NB4 (cell line): ENCODE data around the gene FOXL3.

Experiments used
- DNase-seq: peaks from one replicate; pipeline ENCODE4 v3.0.0; 2010; ENCODE audit warnings: low read depth
- H3K4me3 ChIP-seq: one replicate; pipeline ENCODE4 v1.5.1; 2011; ENCODE audit warnings: mild to moderate bottlenecking, low read depth, low read length, moderate library complexity
- CTCF ChIP-seq: IDR thresholded peaks from one replicate; pipeline ENCODE4 v1.5.1; 2012; ENCODE audit warnings: low read depth, low read length
- MYC ChIP-seq: IDR thresholded peaks from 2 replicates; pipeline ENCODE4 v1.6.1; 2011; ENCODE audit warnings: low read depth, low read length
- POLR2A ChIP-seq: IDR thresholded peaks from 2 replicates; pipeline ENCODE4 v1.6.1; 2011; ENCODE audit warnings: mild to moderate bottlenecking; ENCODE audit not compliant: insufficient read length; ENCODE audit errors: extremely low read depth
- TF ChIP-seq, protein P1 (sequence below): IDR thresholded peaks from 2 replicates; pipeline ENCODE4 v1.6.1; 2011; ENCODE audit warnings: low read depth, low read length

FOXL3 gene

DNA sequence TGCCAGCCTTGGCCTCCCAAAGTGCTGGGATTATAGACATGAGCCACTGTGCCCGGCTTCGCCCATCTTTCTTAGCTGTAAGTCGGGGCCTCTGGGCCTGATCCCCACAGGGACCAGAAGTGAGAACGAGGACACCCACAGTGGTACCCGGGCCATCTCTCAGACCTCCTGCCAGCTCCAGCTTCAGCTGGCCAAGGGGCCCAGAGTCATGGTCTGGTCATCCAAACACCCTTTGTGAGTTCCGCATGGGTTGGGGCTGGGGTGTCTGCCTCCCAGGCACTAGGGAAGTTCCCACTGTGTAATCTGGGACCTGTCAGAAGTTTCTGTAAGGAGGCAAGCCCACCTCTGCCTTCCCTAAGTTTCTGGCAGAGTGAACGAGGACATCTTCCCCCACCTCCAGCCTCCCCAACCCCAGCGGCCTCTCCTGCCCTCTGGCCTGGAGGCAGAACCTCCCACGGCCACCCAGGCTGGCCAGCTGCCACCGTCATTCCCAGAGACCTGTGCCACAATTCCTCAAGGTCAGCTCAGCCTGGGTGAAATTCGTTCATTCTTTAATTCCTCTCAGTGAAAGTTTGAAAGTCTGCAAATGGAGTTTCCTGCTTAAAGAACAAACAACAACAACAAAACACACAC lies 19.5 kb upstream of the FOXL3 start:
- TF ChIP-seq CTCF: no peak
- TF ChIP-seq MYC: no peak
- TF ChIP-seq POLR2A: no peak
- TF ChIP-seq, protein P1, sequence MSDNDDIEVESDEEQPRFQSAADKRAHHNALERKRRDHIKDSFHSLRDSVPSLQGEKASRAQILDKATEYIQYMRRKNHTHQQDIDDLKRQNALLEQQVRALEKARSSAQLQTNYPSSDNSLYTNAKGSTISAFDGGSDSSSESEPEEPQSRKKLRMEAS: no peak
- DNase-seq: no peak
- H3K4me3 ChIP-seq: no peak overlapping the region

GRCh38 chr7:271266-272107 lies 18.5 kb upstream of the FOXL3 start:
- H3K4me3 ChIP-seq: no peak overlapping the region
- TF ChIP-seq, protein P1: no peak
- TF ChIP-seq MYC (no peak), CTCF (no peak), POLR2A (no peak)
- DNase-seq: no peak

- TF ChIP-seq, protein P1: no peak
- TF ChIP-seq POLR2A: no peak
- DNase-seq: no peak
- H3K4me3 ChIP-seq: no peak overlapping the region
Measured at GRCh38 chr7:272108-272615, 17.8 kb upstream of the FOXL3 start.

DNA sequence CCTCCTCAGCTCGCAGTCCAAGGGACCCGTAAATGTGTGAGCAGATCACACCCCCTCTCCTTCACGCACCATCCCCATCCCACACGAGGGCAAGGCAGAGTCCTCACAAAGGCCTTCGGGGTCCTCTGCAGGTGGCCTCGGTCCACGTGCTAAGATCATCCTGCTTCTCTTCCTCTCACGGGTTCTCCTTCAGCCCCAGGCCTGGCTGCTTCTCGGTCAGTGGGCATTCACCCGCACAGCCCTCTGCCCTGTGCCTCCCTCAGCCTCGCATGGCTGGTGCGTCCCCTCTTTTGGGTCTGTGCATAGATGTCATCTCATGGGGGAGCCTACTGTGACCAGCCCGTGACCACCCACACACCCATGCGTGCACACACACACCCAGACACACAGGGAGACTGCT lies 17.3 kb upstream of the FOXL3 start:
- DNase-seq: no peak
- TF ChIP-seq POLR2A (no peak), MYC (no peak), CTCF (no peak)
- TF ChIP-seq, protein P1: no peak
- H3K4me3 ChIP-seq: no peak overlapping the region

DNA sequence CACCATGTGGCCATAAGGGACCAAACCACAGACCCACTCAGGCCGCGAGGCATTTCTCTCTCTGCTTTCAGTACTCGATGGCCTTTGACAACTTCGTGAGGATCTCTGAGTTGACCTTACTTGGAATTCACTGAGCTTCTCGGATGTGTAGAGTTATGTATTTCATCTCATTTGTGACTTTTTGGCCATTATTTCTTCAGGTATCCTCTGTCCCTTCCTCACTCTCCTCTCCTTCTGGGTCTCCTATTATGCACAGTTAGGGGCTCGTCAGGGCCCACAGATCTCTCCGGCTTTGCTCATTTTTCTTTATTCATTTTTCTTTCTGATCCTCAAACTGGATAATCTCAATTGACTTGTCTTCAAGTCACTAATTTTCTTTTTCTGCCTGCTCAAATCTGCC lies 16.6 kb upstream of the FOXL3 start:
- TF ChIP-seq MYC: no peak
- TF ChIP-seq CTCF: no peak
- TF ChIP-seq POLR2A: no peak
- TF ChIP-seq, protein P1: no peak
- no peak for DNase-seq
- H3K4me3 ChIP-seq: no peak overlapping the region

DNA sequence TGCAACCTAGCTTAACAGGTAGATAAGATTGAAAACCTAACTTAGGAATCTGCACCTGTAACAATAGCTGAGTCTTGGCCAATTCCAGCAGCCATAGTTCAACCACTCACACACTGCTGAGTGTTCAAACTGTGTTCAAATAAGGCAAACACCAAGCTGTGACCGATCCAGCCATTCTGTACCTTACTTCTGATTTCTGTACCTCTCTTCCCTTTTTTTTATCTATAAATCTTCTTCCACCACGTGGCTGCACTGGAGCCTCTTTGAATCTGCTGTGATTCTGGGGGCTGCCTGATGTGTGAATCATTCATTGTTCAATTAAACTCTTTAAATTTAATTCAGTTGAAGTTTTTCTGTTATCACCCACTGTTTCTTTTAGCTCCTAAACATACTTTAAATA lies 15.7 kb upstream of the FOXL3 start:
- H3K4me3 ChIP-seq: no peak overlapping the region
- no peak for DNase-seq
- no peak for TF ChIP-seq CTCF
- no peak for TF ChIP-seq MYC
- no peak for TF ChIP-seq POLR2A
- TF ChIP-seq, protein P1: no peak
